Gastroesophageal sphincter (tissue), 4 donors: Measurements from ENCODE around the gene ZMIZ1. TPM values are rescaled to one million over a fixed set of nuclear protein-coding genes. Genes with fewer than 3 reads are reported as not detected.
A peak's percentile ranks its signal among the peaks of the same experiment; 100 is the strongest.
"Not testable (repeated sequence)": the region's sequence is repeated elsewhere in the genome, so short reads cannot be mapped to it uniquely, and the experiment has no call there.

ENCODE experiments used
- ATAC-seq: fragments of 150-250 bp; one replicate; pipeline ENCODE4 v1.9.1; 2016; ENCODE audit warnings: mild to moderate bottlenecking, moderate library complexity
- H3K27ac ChIP-seq, 4 donors: fragments of 200-600 bp; sonication (generic) in 3 of 4; 1 replicate in 3 of 4; 2 replicates in 1 of 4; pipeline ENCODE4 v1.5.1; 2016 to 2019
- H3K27me3 ChIP-seq: fragments of 200-600 bp; sonication (generic); one replicate; pipeline ENCODE4 v1.5.1; 2019
- H3K36me3 ChIP-seq, 2 donors: fragments of 200-600 bp; sonication (generic); one replicate each; pipeline ENCODE4 v1.5.1; 2019; ENCODE audit warnings: control low read depth in 1 of 2
- H3K4me1 ChIP-seq, 3 donors: fragments of 200-600 bp; sonication (generic); 1 replicate in 2 of 3; 2 replicates in 1 of 3; pipeline ENCODE4 v1.5.1; 2016 to 2019; ENCODE audit warnings: control low read depth in 2 of 3
- H3K4me3 ChIP-seq, 2 donors: fragments of 200-600 bp; sonication (generic); one replicate each; pipeline ENCODE4 v1.5.1; 2019; ENCODE audit warnings: mild to moderate bottlenecking in 1 of 2, moderate library complexity in 1 of 2
- H3K9me3 ChIP-seq, 3 donors: fragments of 200-600 bp; sonication (generic); one replicate each; pipeline ENCODE4 v1.5.1; 2017 to 2019; ENCODE audit warnings: control low read depth in 2 of 3
- EP300 ChIP-seq: sonication (generic); formaldehyde crosslinking; IDR thresholded peaks from one replicate; pipeline ENCODE4 v1.6.1; 2017; ENCODE audit warnings: antibody characterized with exemption, mild to moderate bottlenecking
- POLR2A ChIP-seq, 2 donors: fragments of 450-650 bp; IDR thresholded peaks; one replicate each; pipeline ENCODE4 v1.6.1; 2017; ENCODE audit warnings: antibody characterized with exemption in 2 of 2, mild to moderate bottlenecking in 2 of 2, moderate library complexity in 1 of 2
- POLR2AphosphoS5 ChIP-seq: sonication (generic); formaldehyde crosslinking; IDR thresholded peaks from one replicate; pipeline ENCODE4 v1.6.1; 2017; ENCODE audit warnings: antibody characterized with exemption
- whole genome bisulfite sequencing, 2 donors: methylation state at CpG; one replicate each; pipeline ENCODE4 v1.1.5; 2018; ENCODE audit warnings: low coverage in 1 of 2; 5-methylcytosine and 5-hydroxymethylcytosine counted together
- total RNA-seq, 4 donors: library from RNA; depleted of rRNA; stranded (reverse); fragments of >200 nt; gene quantifications; one replicate each; pipeline ENCODE4 v1.1.0, GENCODE V29; 2016
- TF ChIP-seq, protein P1 (sequence below), 4 experiments: fragments of 200-600 bp in 2 of 4; fragments of 450-650 bp in 2 of 4; sonication (generic) in 1 of 4; IDR thresholded peaks; one replicate each; pipeline ENCODE4 v1.5.1; 2017 to 2019; ENCODE audit warnings: antibody characterized with exemption in 4 of 4, mild to moderate bottlenecking in 2 of 4, moderate library complexity in 2 of 4

Gene ZMIZ1
- total RNA-seq, 4 donors from 2014 or later = 36.3 to 79.2 (median 67.1) TPM

GRCh38 chr10:79277579-79278269, 209.0 kb downstream of the ZMIZ1 start:
- no peak overlapping the region for H3K4me3 ChIP-seq
- TF ChIP-seq EP300 = no peak
- TF ChIP-seq POLR2A (IDR thresholded peaks at IDR 0.05) = no peak
- no peak for TF ChIP-seq POLR2AphosphoS5
- TF ChIP-seq, protein P1, sequence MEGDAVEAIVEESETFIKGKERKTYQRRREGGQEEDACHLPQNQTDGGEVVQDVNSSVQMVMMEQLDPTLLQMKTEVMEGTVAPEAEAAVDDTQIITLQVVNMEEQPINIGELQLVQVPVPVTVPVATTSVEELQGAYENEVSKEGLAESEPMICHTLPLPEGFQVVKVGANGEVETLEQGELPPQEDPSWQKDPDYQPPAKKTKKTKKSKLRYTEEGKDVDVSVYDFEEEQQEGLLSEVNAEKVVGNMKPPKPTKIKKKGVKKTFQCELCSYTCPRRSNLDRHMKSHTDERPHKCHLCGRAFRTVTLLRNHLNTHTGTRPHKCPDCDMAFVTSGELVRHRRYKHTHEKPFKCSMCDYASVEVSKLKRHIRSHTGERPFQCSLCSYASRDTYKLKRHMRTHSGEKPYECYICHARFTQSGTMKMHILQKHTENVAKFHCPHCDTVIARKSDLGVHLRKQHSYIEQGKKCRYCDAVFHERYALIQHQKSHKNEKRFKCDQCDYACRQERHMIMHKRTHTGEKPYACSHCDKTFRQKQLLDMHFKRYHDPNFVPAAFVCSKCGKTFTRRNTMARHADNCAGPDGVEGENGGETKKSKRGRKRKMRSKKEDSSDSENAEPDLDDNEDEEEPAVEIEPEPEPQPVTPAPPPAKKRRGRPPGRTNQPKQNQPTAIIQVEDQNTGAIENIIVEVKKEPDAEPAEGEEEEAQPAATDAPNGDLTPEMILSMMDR (IDR thresholded peaks at IDR 0.05) = no peak
- no peaks in the 10 kb centered on the region for H3K27me3 ChIP-seq
- H3K36me3 ChIP-seq = peaks cover 0 to 62% of the 10 kb centered on the region in 2 donors
- H3K4me1 ChIP-seq = peaks cover 10 to 44% (median 31%) of the 10 kb centered on the region in 3 donors
- H3K9me3 ChIP-seq = no peaks in the 10 kb centered on the region
- peak overlapping the region in 1 of 4 donors; percentile 82 for H3K27ac ChIP-seq
- no peak for ATAC-seq
- WGBS, 2 donors = 20% methylated on average over 1 of the region's 13 CpGs; no CpG with 5 or more reads in 1 of the 2 donors

- Histone ChIP-seq H3K4me1 (peaks cover 4 to 43% (median 18%) of the 10 kb centered on the region in 3 donors), H3K36me3 (peaks cover 0 to 72% of the 10 kb centered on the region in 2 donors)
- ATAC-seq, H3K9me3 ChIP-seq, H3K27me3 ChIP-seq, H3K27ac ChIP-seq, H3K4me3 ChIP-seq: not testable (repeated sequence)
- no CpG with 5 or more reads among the region's 33 CpGs for WGBS, 2 donors
Measured at GRCh38 chr10:79279047-79279446, 210.3 kb downstream of the ZMIZ1 start.

DNA sequence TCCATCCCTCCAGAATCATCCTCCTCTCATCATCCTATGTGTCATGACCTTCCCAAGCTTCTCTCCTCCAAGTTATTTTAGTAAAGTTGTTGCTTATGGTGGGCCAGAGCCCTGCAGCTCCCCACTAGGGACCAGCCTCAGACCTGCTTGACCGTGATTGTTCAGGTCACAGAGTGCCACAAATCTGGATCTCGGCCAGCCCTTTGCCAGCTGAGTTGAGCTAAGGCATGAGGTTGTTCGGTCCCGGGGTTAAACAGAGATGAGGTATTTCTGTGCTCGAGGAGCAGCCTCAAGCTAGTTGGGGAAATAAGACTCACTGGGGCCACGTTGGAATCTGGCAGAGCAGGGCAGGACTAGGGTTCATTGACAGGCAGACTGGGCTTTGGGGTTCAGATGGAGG, 212.2 kb downstream of the ZMIZ1 start:
- Histone ChIP-seq H3K4me1 (peaks cover 0 to 41% (median 13%) of the 10 kb centered on the region in 3 donors), H3K36me3 (peaks cover 0 to 87% of the 10 kb centered on the region in 2 donors), H3K27ac (no peak overlapping the region), H3K27me3 (no peaks in the 10 kb centered on the region), H3K4me3 (no peak overlapping the region), H3K9me3 (no peaks in the 10 kb centered on the region)
- no peak for ATAC-seq
- 67% methylated on average over 1 of the region's 6 CpGs; no CpG with 5 or more reads in 1 of the 2 donors for WGBS, 2 donors
- TF ChIP-seq, protein P1 (IDR thresholded peaks at IDR 0.05) = no peak
- no peak for TF ChIP-seq POLR2A (IDR thresholded peaks at IDR 0.05)
- no peak for TF ChIP-seq EP300
- TF ChIP-seq POLR2AphosphoS5 = no peak

DNA sequence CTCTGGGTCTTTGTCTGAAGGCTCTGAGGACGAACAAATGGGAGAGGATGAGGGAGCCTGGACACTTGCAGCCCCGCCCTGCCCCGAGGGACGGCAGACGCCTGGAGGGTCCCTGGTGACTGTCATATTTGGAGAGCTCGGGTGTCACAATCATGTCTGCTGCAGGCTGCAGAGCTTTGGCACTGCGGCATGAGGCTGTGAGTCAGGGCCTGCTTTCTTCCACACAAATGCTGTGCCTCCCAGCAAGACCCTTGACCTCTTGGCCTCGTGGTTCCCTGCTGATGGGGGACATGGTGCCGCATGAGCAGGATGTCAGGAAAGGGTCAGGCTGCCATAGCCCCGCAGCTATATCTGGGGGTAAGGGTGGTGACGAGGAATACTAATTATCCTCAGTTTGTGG, 213.6 kb downstream of the ZMIZ1 start:
- H3K4me1 ChIP-seq = peaks cover 0 to 46% (median 23%) of the 10 kb centered on the region in 3 donors
- H3K9me3 ChIP-seq = no peaks in the 10 kb centered on the region
- WGBS, 2 donors = 68% methylated on average over 6 of the region's 11 CpGs; no CpG with 5 or more reads in 1 of the 2 donors
- no peak for ATAC-seq
- TF ChIP-seq EP300 (no peak), POLR2A (IDR thresholded peaks at IDR 0.05) (no peak), POLR2AphosphoS5 (no peak)
- TF ChIP-seq, protein P1 (IDR thresholded peaks at IDR 0.05) = no peak
- H3K36me3 ChIP-seq = peaks cover 0 to 87% of the 10 kb centered on the region in 2 donors
- H3K27me3 ChIP-seq = no peaks in the 10 kb centered on the region
- no peak overlapping the region for H3K27ac ChIP-seq
- no peak overlapping the region for H3K4me3 ChIP-seq

- H3K4me1 ChIP-seq = peaks cover 0 to 56% (median 23%) of the 10 kb centered on the region in 3 donors
- H3K9me3 ChIP-seq = no peaks in the 10 kb centered on the region
- TF ChIP-seq EP300 (no peak), POLR2AphosphoS5 (no peak), POLR2A (IDR thresholded peaks at IDR 0.05) (no peak)
- TF ChIP-seq, protein P1 (IDR thresholded peaks at IDR 0.05) = no peak
- peaks cover 0 to 88% of the 10 kb centered on the region in 2 donors for H3K36me3 ChIP-seq
- no peak overlapping the region for H3K4me3 ChIP-seq
- WGBS, 2 donors = 70% methylated on average over 2 to 3 of the region's 3 CpGs
- ATAC-seq = no peak
- no peaks in the 10 kb centered on the region for H3K27me3 ChIP-seq
- no peak overlapping the region for H3K27ac ChIP-seq
Measured at GRCh38 chr10:79283616-79284015, 214.8 kb downstream of the ZMIZ1 start.
